Skeletal muscle satellite cell (primary cell): ENCODE results near the gene CARD19.
A peak's percentile ranks its signal among the peaks of the same experiment; 100 is the strongest.

Experiments used
- H3K27me3 ChIP-seq: 2 replicates; pipeline ENCODE4 v1.7.0; 2013; ENCODE audit warnings: low read length; ENCODE audit not compliant: control insufficient read depth, insufficient read depth
- H3K36me3 ChIP-seq: 2 replicates; pipeline ENCODE4 v1.7.0; 2013; ENCODE audit warnings: mild to moderate bottlenecking, control low read depth, low read length; ENCODE audit not compliant: insufficient read depth
- H3K4me1 ChIP-seq: 2 replicates; pipeline ENCODE4 v1.7.0; 2013; ENCODE audit warnings: low read length; ENCODE audit not compliant: control insufficient read depth, insufficient read depth
- H3K4me2 ChIP-seq: 2 replicates; pipeline ENCODE4 v1.7.0; 2013; ENCODE audit warnings: mild to moderate bottlenecking, low read length
- H3K4me3 ChIP-seq: 2 replicates; pipeline ENCODE4 v1.7.0; 2013; ENCODE audit warnings: low read length
- H3K9ac ChIP-seq: 2 replicates; pipeline ENCODE4 v1.7.0; 2013; ENCODE audit warnings: mild to moderate bottlenecking, low read depth, low read length, moderate library complexity
- H3K9me3 ChIP-seq: replicated peaks from 2 replicates; pipeline ENCODE4 v1.7.0; 2013; ENCODE audit warnings: mild to moderate bottlenecking, control low read depth, low read length

The CARD19 gene

GRCh38 chr9:93091453-93092081 is 4.5 kb upstream of the CARD19 start:
- Histone ChIP-seq H3K36me3 (no peaks in the 10 kb centered on the region), H3K9me3 (peaks cover 6% of the 10 kb centered on the region), H3K4me2 (no peak overlapping the region)

GRCh38 chr9:93092251-93092991 is 3.6 kb upstream of the CARD19 start:
- Histone ChIP-seq H3K4me1 (peaks cover 19% of the 10 kb centered on the region), H3K9me3 (peaks cover 6% of the 10 kb centered on the region), H3K36me3 (no peaks in the 10 kb centered on the region), H3K9ac (no peak overlapping the region), H3K4me2 (no peak overlapping the region), H3K4me3 (no peak overlapping the region), H3K27me3 (no peaks in the 10 kb centered on the region)

More at GRCh38 chr9:93091453-93092081, 4.5 kb upstream of the CARD19 start:
- no peak overlapping the region for H3K4me3 ChIP-seq
- no peak overlapping the region for H3K9ac ChIP-seq
- H3K4me1 ChIP-seq = peaks cover 14% of the 10 kb centered on the region
- H3K27me3 ChIP-seq = no peaks in the 10 kb centered on the region

- peaks cover 6% of the 10 kb centered on the region for H3K9me3 ChIP-seq
- no peak overlapping the region for H3K4me2 ChIP-seq
- no peaks in the 10 kb centered on the region for H3K36me3 ChIP-seq
- no peak overlapping the region for H3K9ac ChIP-seq
- no peak overlapping the region for H3K4me3 ChIP-seq
- H3K27me3 ChIP-seq = no peaks in the 10 kb centered on the region
- peaks cover 27% of the 10 kb centered on the region for H3K4me1 ChIP-seq
Observed at GRCh38 chr9:93093127-93093876, 2.7 kb upstream of the CARD19 start.

GRCh38 chr9:93093877-93094657 is 1.9 kb upstream of the CARD19 start:
- Histone ChIP-seq H3K27me3 (no peaks in the 10 kb centered on the region), H3K36me3 (no peaks in the 10 kb centered on the region), H3K4me3 (no peak overlapping the region), H3K9ac (no peak overlapping the region), H3K4me2 (no peak overlapping the region), H3K9me3 (peaks cover 6% of the 10 kb centered on the region), H3K4me1 (peaks cover 31% of the 10 kb centered on the region)

- Histone ChIP-seq H3K36me3 (no peaks in the 10 kb centered on the region), H3K4me2 (peak overlapping the region; percentile 82), H3K4me1 (peaks cover 37% of the 10 kb centered on the region), H3K27me3 (no peaks in the 10 kb centered on the region), H3K9ac (peak overlapping the region; percentile 82), H3K4me3 (peak overlapping the region; percentile 74), H3K9me3 (peaks cover 6% of the 10 kb centered on the region)
Observed at GRCh38 chr9:93094658-93095204, 1.3 kb upstream of the CARD19 start.

- Histone ChIP-seq H3K9me3 (peaks cover 6% of the 10 kb centered on the region), H3K4me3 (peak overlapping the region; percentile 74), H3K4me2 (peak overlapping the region; percentile 82), H3K36me3 (peaks cover under 1% of the 10 kb centered on the region), H3K27me3 (no peaks in the 10 kb centered on the region), H3K4me1 (peaks cover 37% of the 10 kb centered on the region), H3K9ac (peak overlapping the region; percentile 82)
Observed at GRCh38 chr9:93095205-93096130, 549 bp upstream of the CARD19 start.

GRCh38 chr9:93096811-93097382 is 880 bp downstream of the CARD19 start:
- peak overlapping the region; percentile 93 for H3K4me2 ChIP-seq
- peak overlapping the region; percentile 88 for H3K9ac ChIP-seq
- peak overlapping the region; percentile 82 for H3K4me3 ChIP-seq
- no peaks in the 10 kb centered on the region for H3K9me3 ChIP-seq
- H3K36me3 ChIP-seq = peaks cover 5% of the 10 kb centered on the region
- peaks cover 33% of the 10 kb centered on the region for H3K4me1 ChIP-seq
- no peaks in the 10 kb centered on the region for H3K27me3 ChIP-seq

GRCh38 chr9:93097511-93098201 is 1.6 kb downstream of the CARD19 start:
- H3K36me3 ChIP-seq = peaks cover 5% of the 10 kb centered on the region
- H3K4me1 ChIP-seq = peaks cover 29% of the 10 kb centered on the region

GRCh38 chr9:93098236-93098946 is 2.4 kb downstream of the CARD19 start:
- Histone ChIP-seq H3K4me1 (peaks cover 29% of the 10 kb centered on the region), H3K27me3 (no peaks in the 10 kb centered on the region)

More at GRCh38 chr9:93097511-93098201, 1.6 kb downstream of the CARD19 start:
- no peaks in the 10 kb centered on the region for H3K27me3 ChIP-seq
- peak overlapping the region; percentile 93 for H3K4me2 ChIP-seq
- H3K4me3 ChIP-seq = peak overlapping the region; percentile 82
- H3K9ac ChIP-seq = peak overlapping the region; percentile 88
- H3K9me3 ChIP-seq = no peaks in the 10 kb centered on the region

More at GRCh38 chr9:93098236-93098946, 2.4 kb downstream of the CARD19 start:
- H3K4me3 ChIP-seq = peak overlapping the region; percentile 82
- H3K9me3 ChIP-seq = no peaks in the 10 kb centered on the region
- peak overlapping the region; percentile 93 for H3K4me2 ChIP-seq
- H3K36me3 ChIP-seq = peaks cover 5% of the 10 kb centered on the region
- H3K9ac ChIP-seq = peak overlapping the region; percentile 88
